ENCODE measurements around the gene RTN4R.
"Not testable (repeated sequence)": the region's sequence is repeated elsewhere in the genome, so short reads cannot be mapped to it uniquely, and the experiment has no call there.

The RTN4R gene

GRCh38 chr22:20286784-20287423 lies 18.8 kb upstream of the RTN4R start:
- DNase-seq (ENCODE audit: low spot score): not testable (repeated sequence)

GRCh38 chr22:20286312-20286660 lies 18.2 kb upstream of the RTN4R start:
- not testable (repeated sequence) for DNase-seq (ENCODE audit: low spot score)

GRCh38 chr22:20285473-20286311 lies 17.6 kb upstream of the RTN4R start:
- DNase-seq (ENCODE audit: low spot score): peak; percentile 73

- DNase-seq (ENCODE audit: low spot score): no peak
Measured at GRCh38 chr22:20284471-20285086, 16.5 kb upstream of the RTN4R start.

GRCh38 chr22:20283674-20284066 lies 15.6 kb upstream of the RTN4R start:
- DNase-seq (ENCODE audit: low spot score): no peak

- no peak for DNase-seq (ENCODE audit: low spot score)
Measured at GRCh38 chr22:20282901-20283673, 15.0 kb upstream of the RTN4R start.

- no peak for DNase-seq (ENCODE audit: low spot score)
Measured at GRCh38 chr22:20281891-20282290, 13.8 kb upstream of the RTN4R start.

GRCh38 chr22:20281473-20281872 lies 13.4 kb upstream of the RTN4R start:
- DNase-seq (ENCODE audit: low spot score): not testable (repeated sequence)

GRCh38 chr22:20280866-20281265 lies 12.7 kb upstream of the RTN4R start:
- DNase-seq (ENCODE audit: low spot score): no peak

- DNase-seq (ENCODE audit: low spot score): not testable (repeated sequence)
Measured at GRCh38 chr22:20280163-20280562, 12.0 kb upstream of the RTN4R start.

- DNase-seq (ENCODE audit: low spot score): no peak
Measured at GRCh38 chr22:20279662-20280134, 11.6 kb upstream of the RTN4R start.

- DNase-seq (ENCODE audit: low spot score): not testable (repeated sequence)
Measured at GRCh38 chr22:20278726-20279490, 10.8 kb upstream of the RTN4R start.

GRCh38 chr22:20277936-20278635 lies 10.0 kb upstream of the RTN4R start:
- not testable (repeated sequence) for DNase-seq (ENCODE audit: low spot score)

GRCh38 chr22:20276468-20276867 lies 8.3 kb upstream of the RTN4R start:
- DNase-seq (ENCODE audit: low spot score): no peak

GRCh38 chr22:20275836-20276235 lies 7.7 kb upstream of the RTN4R start:
- DNase-seq (ENCODE audit: low spot score): no peak

GRCh38 chr22:20275325-20275724 lies 7.2 kb upstream of the RTN4R start:
- DNase-seq (ENCODE audit: low spot score): not testable (repeated sequence)

GRCh38 chr22:20274374-20274773 lies 6.3 kb upstream of the RTN4R start:
- DNase-seq (ENCODE audit: low spot score): not testable (repeated sequence)

GRCh38 chr22:20273758-20274181 lies 5.7 kb upstream of the RTN4R start:
- DNase-seq (ENCODE audit: low spot score): no peak

GRCh38 chr22:20272700-20273099 lies 4.6 kb upstream of the RTN4R start:
- no peak for DNase-seq (ENCODE audit: low spot score)

GRCh38 chr22:20272174-20272573 lies 4.1 kb upstream of the RTN4R start:
- DNase-seq (ENCODE audit: low spot score): no peak
